22Rv1 (cell line): ENCODE measurements around the gene DEPDC5.

Source experiments
- ZFX ChIP-seq: fragments of 450-650 bp; IDR thresholded peaks from 2 replicates; pipeline ENCODE4 v1.6.1; 2017; ENCODE audit warnings: antibody characterized with exemption, borderline replicate concordance
- TF ChIP-seq, protein P1 (sequence below): fragments of 450-650 bp; IDR thresholded peaks from 2 replicates; pipeline ENCODE4 v1.5.1; 2017; ENCODE audit warnings: mild to moderate bottlenecking

DNA sequence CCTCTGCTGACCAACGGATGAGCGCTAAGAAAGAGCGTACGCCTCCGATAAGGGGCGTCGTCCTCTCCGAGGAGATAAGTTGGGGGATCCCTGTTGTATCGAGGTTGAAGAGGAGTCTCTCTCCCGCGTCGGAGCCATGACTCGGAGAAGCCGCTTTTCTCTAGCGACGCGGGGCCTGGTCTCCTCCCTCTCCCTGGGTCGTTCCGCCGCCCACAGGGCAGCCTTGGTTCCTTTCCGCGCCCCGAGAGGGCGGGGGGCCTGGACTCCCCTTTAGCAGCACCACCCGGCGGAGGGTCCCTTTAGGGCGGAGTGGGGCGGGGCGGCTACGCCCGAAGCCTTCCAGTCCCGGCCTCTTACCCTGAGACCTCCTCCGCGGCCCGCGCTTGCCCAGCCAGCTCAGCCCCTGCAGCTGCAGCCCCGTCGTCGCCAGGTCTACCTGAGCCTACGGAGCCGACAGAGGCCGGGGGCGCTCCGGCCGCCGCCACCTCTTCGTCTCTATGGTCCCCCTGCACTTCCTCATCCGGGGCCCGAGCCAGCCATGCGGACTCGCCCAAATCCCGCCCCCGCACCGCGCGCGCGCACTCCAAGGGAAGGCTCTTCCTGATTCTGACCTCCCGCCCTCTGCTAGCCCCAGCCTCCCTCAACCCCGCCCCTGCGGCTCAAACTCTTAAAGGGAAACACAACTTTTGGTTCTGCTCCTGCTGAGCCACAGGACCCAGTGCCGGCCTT is 4.0 kb upstream of the DEPDC5 start, which contains the start of gene PRR14L:
- TF ChIP-seq, protein P1, sequence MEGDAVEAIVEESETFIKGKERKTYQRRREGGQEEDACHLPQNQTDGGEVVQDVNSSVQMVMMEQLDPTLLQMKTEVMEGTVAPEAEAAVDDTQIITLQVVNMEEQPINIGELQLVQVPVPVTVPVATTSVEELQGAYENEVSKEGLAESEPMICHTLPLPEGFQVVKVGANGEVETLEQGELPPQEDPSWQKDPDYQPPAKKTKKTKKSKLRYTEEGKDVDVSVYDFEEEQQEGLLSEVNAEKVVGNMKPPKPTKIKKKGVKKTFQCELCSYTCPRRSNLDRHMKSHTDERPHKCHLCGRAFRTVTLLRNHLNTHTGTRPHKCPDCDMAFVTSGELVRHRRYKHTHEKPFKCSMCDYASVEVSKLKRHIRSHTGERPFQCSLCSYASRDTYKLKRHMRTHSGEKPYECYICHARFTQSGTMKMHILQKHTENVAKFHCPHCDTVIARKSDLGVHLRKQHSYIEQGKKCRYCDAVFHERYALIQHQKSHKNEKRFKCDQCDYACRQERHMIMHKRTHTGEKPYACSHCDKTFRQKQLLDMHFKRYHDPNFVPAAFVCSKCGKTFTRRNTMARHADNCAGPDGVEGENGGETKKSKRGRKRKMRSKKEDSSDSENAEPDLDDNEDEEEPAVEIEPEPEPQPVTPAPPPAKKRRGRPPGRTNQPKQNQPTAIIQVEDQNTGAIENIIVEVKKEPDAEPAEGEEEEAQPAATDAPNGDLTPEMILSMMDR = no peak
- no peak for TF ChIP-seq ZFX
